K562 (cell line): ENCODE results near the gene DCAF6. TPM values are rescaled to one million over a fixed set of nuclear protein-coding genes. Genes with fewer than 3 reads are reported as not detected.

Experiments
- ARID4B ChIP-seq: sonication (generic); formaldehyde crosslinking; IDR thresholded peaks from 2 replicates; pipeline ENCODE4 v1.8.0; 2022; ENCODE audit warnings: mild to moderate bottlenecking, missing genetic modification reagents
- EGR1 ChIP-seq: fragments of 450-650 bp; conservative IDR thresholded peaks from 2 replicates; pipeline ENCODE4 v1.6.1; 2017; ENCODE audit warnings: mild to moderate bottlenecking
- EP300 ChIP-seq: IDR thresholded peaks from 2 replicates; pipeline ENCODE4 v1.6.1; 2012; ENCODE audit warnings: low read length, improper control_type of control experiment
- ESRRA ChIP-seq: fragments of 450-650 bp; IDR thresholded peaks from 2 replicates; pipeline ENCODE4 v1.6.1; 2014; ENCODE audit warnings: low read depth, mild to moderate bottlenecking, moderate library complexity, borderline replicate concordance
- FIP1L1 ChIP-seq: fragments of 200-400 bp; formaldehyde crosslinking; IDR thresholded peaks from 2 replicates; pipeline ENCODE4 v1.6.1; 2018; ENCODE audit warnings: mild to moderate bottlenecking, low read depth, low read length; ENCODE audit not compliant: poor library complexity, severe bottlenecking
- FOS ChIP-seq: IDR thresholded peaks from 3 replicates; pipeline ENCODE4 v1.6.1; 2011; ENCODE audit not compliant: insufficient read length; ENCODE audit errors: extremely low read depth
- HDAC2 ChIP-seq: fragments of 450-650 bp; IDR thresholded peaks from 2 replicates; pipeline ENCODE4 v1.6.1; 2016; ENCODE audit warnings: mild to moderate bottlenecking
- HEY1 ChIP-seq: fragments of 250-450 bp; sonication (Bioruptor Pico); IDR thresholded peaks from 2 replicates; pipeline ENCODE4 v1.5.0; 2020; ENCODE audit warnings: mild to moderate bottlenecking, moderate library complexity, borderline replicate concordance
- HINFP ChIP-seq: fragments of 450-650 bp; conservative IDR thresholded peaks from 2 replicates; pipeline ENCODE4 v1.6.1; 2016; ENCODE audit warnings: missing genetic modification characterization, low read depth, mild to moderate bottlenecking, control low read depth, missing compliant biosample characterization
- IRF9 ChIP-seq: fragments of 450-650 bp; IDR thresholded peaks from 2 replicates; pipeline ENCODE4 v1.6.1; 2016; ENCODE audit warnings: missing biosample characterization, missing genetic modification characterization
- JUND ChIP-seq, 2 experiments: IDR thresholded peaks; 2 replicates in 1 of 2; 3 replicates in 1 of 2; pipeline ENCODE4 v1.6.1; 2011; ENCODE audit warnings: borderline replicate concordance in 2 of 2, low read depth in 2 of 2, low read length in 2 of 2, improper control_type of control experiment in 1 of 2, missing biosample characterization in 1 of 2, missing genetic modification characterization in 1 of 2, missing genetic modification reagents in 1 of 2
- KDM5B ChIP-seq: fragments of 200-600 bp; sonication (generic); IDR thresholded peaks from 2 replicates; pipeline ENCODE4 v1.6.1; 2012; ENCODE audit warnings: low read depth, mild to moderate bottlenecking, moderate library complexity, low read length, control low read depth, inconsistent platforms; ENCODE audit not compliant: insufficient replicate concordance
- KLF1 ChIP-seq: fragments of 450-650 bp; IDR thresholded peaks from 2 replicates; pipeline ENCODE4 v1.6.1; 2016; ENCODE audit warnings: missing genetic modification characterization, missing compliant biosample characterization
- PURB ChIP-seq: sonication (generic); formaldehyde crosslinking; IDR thresholded peaks from 2 replicates; pipeline ENCODE4 v1.9.0; 2021; ENCODE audit warnings: low read depth, mild to moderate bottlenecking, missing genetic modification reagents
- RBFOX2 ChIP-seq: fragments of 200-400 bp; formaldehyde crosslinking; IDR thresholded peaks from 2 replicates; pipeline ENCODE4 v1.6.1; 2017; ENCODE audit warnings: low read depth, mild to moderate bottlenecking, low read length, moderate library complexity
- SNIP1 ChIP-seq: fragments of 450-650 bp; IDR thresholded peaks from 2 replicates; pipeline ENCODE4 v1.7.1; 2017; ENCODE audit warnings: low read depth, mild to moderate bottlenecking
- U2AF1 ChIP-seq: fragments of 200-400 bp; formaldehyde crosslinking; optimal IDR thresholded peaks from 2 replicates; pipeline ENCODE3; 2017; ENCODE audit warnings: mild to moderate bottlenecking, low read depth, low read length, moderate library complexity
- XRCC3 ChIP-seq: fragments of 450-650 bp; IDR thresholded peaks from 2 replicates; pipeline ENCODE4 v1.6.1; 2017; ENCODE audit warnings: mild to moderate bottlenecking, moderate library complexity
- YBX1 ChIP-seq: fragments of 450-650 bp; IDR thresholded peaks from 2 replicates; pipeline ENCODE4 v1.7.1; 2016; ENCODE audit warnings: mild to moderate bottlenecking
- ZFP36 ChIP-seq: fragments of 150-350 bp; IDR thresholded peaks from 2 replicates; pipeline ENCODE4 v1.6.1; 2018; ENCODE audit warnings: low read length, low read depth; ENCODE audit not compliant: partially characterized antibody
- ZNF212 ChIP-seq: fragments of 450-650 bp; formaldehyde crosslinking; IDR thresholded peaks from 2 replicates; pipeline ENCODE4 v1.4.0; 2020; ENCODE audit warnings: mild to moderate bottlenecking
- ZNF24 ChIP-seq: fragments of 450-650 bp; IDR thresholded peaks from 2 replicates; pipeline ENCODE4 v1.6.1; 2016
- ZNF253 ChIP-seq: fragments of 250-450 bp; sonication (Bioruptor Pico); conservative IDR thresholded peaks from 2 replicates; pipeline ENCODE4 v1.6.1; 2021; ENCODE audit warnings: mild to moderate bottlenecking
- ZNF707 ChIP-seq: fragments of 250-450 bp; sonication (Bioruptor Pico); conservative IDR thresholded peaks from 2 replicates; pipeline ENCODE4 v1.8.0; 2022; ENCODE audit warnings: inconsistent platforms, mild to moderate bottlenecking, moderate library complexity
- polyA plus RNA-seq, 8 experiments: library from polyadenylated mRNA; depleted of rRNA in 4 of 8; stranded (reverse) in 5 of 8; unstranded in 3 of 8; fragments of >200 nt; fragmentation: Nextera tagmentation in 2 of 8; fragmentation: Illumina TruSeq in 1 of 8; extraction: Ambion mirVana in 2 of 8; extraction: Trizol in 1 of 8; gene quantifications; 2 replicates each; pipeline versions ENCODE4 v1.2.1 to v1.2.3, GENCODE V29; 2011 to 2014; ENCODE audit warnings: inconsistent platforms in 1 of 8, missing spikeins in 1 of 8
- total RNA-seq, 7 experiments: library from RNA; depleted of rRNA in 6 of 7; stranded (reverse); fragments of >200 nt in 6 of 7; fragmentation: Illumina TruSeq in 2 of 7; extraction: Trizol in 2 of 7; gene quantifications; 2 replicates each; pipeline versions ENCODE4 v1.2.1 to v1.2.3, GENCODE V29; 2011 to 2021; ENCODE audit warnings: low replicate concordance in 1 of 7

Gene DCAF6
- total and polyA plus RNA-seq, 9 of the 15 experiments (the other 6 are each of a cell fraction or from before 2014, with no cell fraction given): 19.1 to 102 (median 46.3) TPM

DNA sequence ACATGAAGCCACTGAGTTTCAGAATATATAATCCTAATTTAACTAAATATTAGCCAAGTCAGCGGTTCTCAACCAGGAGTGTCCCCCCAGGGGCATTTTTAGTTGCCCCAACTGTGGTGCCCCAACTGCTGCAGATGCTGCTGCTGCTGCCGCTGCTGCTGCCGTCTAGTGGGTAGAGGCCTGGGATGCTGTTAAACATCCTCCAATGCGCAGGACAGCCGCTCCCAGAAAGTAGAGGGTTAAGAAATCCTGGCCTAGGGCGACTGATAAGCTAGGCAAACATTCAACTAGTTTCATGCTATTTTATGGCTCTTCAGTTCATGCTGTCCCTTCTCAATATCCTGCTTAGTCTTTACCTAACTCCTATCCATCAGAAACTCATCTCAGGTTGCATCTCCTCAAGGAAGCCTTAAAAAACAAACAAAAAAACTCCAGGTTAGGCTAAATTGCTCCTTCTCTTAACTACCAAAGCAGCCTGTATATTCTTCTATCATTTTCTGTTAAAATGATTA, 9.9 kb upstream of the DCAF6 start (continued):
- TF ChIP-seq ESRRA: no peak
- no peak for TF ChIP-seq ZNF253
- no peak for TF ChIP-seq ARID4B (CRISPR knock-in tag)
- TF ChIP-seq YBX1: no peak
- TF ChIP-seq ZNF24: no peak
- no peak for TF ChIP-seq KLF1 (tag)
- TF ChIP-seq HEY1 (CRISPR knock-in tag): no peak
- TF ChIP-seq ZFP36: no peak
- TF ChIP-seq EGR1: no peak
- no peak for TF ChIP-seq SNIP1
- no peak for TF ChIP-seq FIP1L1
- TF ChIP-seq RBFOX2: no peak
- TF ChIP-seq FOS: no peak
- peak; percentile 95 for TF ChIP-seq HDAC2
- TF ChIP-seq KDM5B: no peak
- no peak for TF ChIP-seq HINFP (tag)
- no peak for TF ChIP-seq PURB
- no peak for TF ChIP-seq ZNF707 (CRISPR knock-in tag)
- TF ChIP-seq XRCC3: no peak
- TF ChIP-seq JUND (IDR thresholded peaks at IDR 0.05; ENCODE audit: borderline replicate concordance, low read depth, low read length): no peak; the same call in 1 of the 2 replicates
- TF ChIP-seq JUND (tag; IDR thresholded peaks at IDR 0.05; ENCODE audit: borderline replicate concordance, low read depth, low read length): peak; percentile 44; the same call in 1 of the 3 replicates
- TF ChIP-seq EP300: peak; percentile 60; the same call in 1 of the 2 replicates
- TF ChIP-seq ZNF212: no peak
- no peak for TF ChIP-seq U2AF1
- TF ChIP-seq IRF9: no peak
